ENCODE data around the gene BCL2L1. TPM values are rescaled to one million over a fixed set of nuclear protein-coding genes. Genes with fewer than 3 reads are reported as not detected.
"Not testable (repeated sequence)": the region's sequence is repeated elsewhere in the genome, so short reads cannot be mapped to it uniquely, and the experiment has no call there.

Gene BCL2L1
- polyA plus RNA-seq, 3 donors, result 71.6 to 82.0 (median 81.4) TPM

DNA sequence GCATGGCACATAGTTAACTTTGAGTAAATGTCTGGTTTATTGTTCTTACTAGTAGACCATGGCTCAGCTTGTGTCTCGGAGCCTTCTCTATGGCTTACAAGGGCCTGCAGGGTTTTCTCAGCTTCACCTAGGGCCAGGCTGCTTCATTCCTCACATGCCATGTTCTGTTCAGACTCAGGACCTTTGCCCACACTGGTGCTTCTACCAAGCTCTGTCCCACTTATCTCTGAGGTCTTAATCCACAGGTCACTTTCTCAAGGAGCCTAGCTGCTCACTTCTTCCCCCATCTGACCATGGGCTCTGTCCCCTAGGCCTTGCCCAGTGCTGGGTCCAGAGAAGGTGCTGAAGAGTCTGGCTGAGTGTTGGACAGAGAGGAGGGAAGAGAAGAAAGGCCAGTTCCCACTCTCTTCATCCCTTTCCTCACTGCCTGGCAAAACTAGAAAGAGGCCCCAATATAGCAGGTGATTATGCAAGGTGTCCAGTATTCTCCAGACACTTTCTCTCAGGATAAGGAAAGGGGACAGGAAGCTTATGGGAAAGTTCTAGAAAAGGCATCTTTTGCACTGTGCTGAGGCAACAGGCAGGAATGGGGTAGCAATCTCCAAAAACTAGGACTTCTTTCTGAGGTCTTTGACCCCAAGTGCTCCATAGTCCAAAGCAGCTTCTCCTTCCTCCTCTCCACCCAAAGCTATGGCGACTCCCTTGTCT, 45.0 kb downstream of the BCL2L1 start:
- no peak for DNase-seq (ENCODE audit: low read depth in 3 of 3, low spot score in 2 of 3)

DNA sequence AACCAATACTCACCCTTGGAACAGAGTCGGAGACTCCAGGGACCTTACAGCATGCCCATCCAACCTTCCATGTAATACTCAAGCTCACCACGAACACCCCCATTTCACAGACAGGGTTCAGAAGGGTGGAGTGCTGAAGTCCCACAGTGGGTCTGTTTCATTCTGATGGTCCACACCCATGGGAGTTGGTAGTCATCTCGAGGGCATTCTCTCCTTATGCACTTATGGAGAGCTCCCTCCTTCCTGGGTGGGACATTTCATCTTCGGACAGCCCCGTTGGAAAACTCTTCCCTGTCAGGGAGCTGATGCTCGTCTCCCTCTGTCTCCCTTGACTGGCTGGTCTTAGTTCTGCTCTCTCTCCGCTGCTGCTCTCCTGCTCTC, 46.1 kb downstream of the BCL2L1 start:
- no peak for DNase-seq (ENCODE audit: low read depth in 3 of 3, low spot score in 2 of 3)

DNA sequence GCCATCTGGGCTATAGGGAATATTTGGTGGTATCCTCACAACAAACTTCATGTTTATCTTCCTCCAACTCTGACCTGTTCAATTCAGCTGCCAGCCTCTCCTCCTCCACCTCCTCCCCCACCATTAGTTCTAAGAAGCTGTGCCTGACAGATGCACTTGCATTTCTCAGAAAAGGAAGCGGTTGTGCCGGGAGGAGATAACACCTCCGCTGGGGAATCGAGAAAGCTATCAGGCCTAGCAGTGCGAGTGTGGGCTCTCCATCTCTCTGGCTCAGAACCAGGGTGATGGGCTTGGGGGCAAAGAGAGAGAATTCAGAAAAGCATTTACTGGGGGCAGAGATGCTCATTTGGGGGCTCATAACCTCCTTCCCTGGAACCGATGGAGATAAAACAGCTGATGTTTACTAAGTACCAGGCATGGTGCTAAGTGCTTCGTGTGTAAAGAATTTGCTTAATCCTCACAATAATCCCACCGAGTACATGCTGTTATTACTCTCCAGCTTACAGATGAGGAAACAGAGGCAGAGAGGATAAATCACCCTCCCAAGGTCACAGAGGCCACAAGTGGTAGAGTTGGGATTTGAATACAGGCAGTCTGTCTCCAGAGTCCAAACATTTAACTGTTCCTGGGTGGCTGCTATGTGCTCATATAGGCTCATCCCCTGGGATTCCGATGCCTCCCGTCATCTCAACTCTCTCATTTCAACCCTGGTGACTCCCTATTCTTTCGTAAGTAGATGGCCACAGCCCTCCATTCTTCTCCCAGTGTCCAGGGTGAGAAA, 46.6 kb downstream of the BCL2L1 start:
- DNase-seq (ENCODE audit: low read depth in 3 of 3, low spot score in 2 of 3), result no peak

DNA sequence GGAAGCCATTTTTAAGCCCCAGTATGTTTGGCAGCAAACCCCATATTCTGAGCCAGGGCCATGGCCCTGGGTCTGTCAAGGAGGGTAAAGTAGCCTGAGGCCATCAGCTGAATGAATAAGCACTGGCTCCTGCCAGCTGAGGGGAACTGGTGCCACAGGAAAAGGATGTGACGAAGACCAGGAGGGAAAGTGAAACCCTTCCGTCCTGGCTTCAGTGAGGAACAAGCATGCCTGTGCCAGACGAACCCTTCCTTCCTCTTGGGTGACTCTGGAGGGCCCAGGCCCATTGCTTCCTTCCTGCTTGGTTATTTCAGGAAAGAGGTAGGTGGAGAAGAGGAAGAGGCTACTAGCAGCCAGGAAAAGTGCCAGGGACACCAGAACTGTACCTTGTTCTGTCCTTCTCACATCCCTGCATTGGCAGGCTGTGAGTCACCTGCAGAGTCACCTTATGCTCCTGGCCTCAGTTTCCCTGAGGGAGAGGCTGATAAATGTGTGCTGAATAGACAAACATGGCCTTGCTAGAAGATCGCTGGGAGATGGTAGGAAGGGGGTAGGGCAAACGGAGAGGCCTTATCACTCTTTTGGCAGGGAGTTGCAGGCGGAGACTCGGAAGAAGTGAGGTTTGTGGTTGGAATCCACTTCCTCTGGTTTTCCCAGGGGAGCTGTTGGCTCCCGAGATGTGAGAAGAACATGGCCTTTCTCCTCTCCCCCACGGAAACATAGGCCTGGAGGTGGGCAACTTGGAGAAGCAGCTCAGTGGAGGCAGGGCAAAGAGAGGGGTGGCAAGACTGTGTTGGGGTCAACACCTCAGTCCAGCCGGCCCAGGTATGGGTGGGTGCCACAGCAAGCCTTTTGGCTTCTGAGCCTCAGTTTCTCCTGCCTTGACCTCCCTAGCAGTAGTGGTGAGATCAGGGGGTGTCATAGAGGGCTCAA, 47.5 kb downstream of the BCL2L1 start:
- DNase-seq (ENCODE audit: low read depth in 3 of 3, low spot score in 2 of 3), result no peak

DNA sequence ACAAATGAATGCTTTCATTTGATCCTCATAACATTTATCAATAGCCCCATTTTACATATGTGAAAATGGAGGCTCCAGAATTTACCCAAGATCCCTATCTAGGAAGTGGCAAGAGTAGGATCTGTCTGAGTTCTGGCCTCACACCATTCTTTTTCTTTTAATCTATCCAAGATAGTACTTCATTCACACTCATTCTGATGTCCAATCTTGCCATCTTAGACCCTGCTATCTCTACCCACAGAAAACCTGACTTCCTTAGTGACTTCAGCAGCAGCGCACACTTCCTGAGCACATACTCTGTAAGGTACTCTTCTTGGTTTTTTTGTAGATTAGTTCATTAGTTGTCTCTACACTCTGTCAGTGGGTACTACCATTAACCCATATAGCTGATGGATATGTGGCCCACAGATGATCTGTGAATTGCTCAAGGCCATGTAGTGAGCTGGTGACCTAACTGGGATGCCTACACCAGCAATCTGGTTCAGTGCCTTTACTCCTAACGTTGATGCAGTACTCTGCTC, 48.7 kb downstream of the BCL2L1 start:
- DNase-seq (ENCODE audit: low read depth in 3 of 3, low spot score in 2 of 3), result no peak

DNA sequence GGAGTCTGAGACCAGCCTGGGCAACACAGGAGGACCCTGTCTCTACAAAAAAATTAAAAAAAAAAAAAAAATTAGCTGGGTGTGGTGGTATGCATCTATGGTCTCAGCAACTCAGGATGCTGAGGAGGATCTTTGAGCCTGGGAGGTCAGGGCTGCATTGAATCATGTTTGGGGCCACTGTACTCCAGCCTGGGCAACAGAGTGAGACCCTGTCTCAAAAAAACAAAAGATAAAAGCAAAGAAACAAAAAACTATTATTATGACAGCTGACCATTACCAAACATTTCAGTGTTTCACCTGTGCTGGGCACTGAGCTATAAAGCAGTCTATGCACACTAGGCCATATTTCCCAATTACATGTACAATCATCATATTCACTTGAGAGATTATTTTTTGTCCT, 49.2 kb downstream of the BCL2L1 start:
- DNase-seq (ENCODE audit: low read depth in 3 of 3, low spot score in 2 of 3), result no peak

DNA sequence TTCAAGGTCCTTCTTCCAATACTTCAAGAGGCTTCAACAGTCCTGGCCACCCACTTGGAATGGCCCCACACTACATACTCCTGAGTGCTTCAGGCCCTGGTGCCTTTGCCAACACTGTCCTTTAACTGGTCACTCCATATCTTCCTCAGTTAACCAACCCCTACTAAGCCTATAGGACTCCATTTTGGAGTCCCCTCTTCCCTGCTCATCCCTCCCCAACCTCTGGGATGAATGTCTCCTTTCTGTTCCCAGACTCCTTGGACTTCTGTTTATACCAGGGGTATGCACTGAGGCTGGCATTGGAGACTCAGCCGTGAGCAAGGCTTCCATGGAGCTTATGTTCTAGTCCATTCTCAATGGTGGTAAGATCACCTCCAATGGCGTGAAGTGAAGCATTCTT, 51.3 kb downstream of the BCL2L1 start:
- DNase-seq (ENCODE audit: low read depth in 3 of 3, low spot score in 2 of 3), result no peak

DNA sequence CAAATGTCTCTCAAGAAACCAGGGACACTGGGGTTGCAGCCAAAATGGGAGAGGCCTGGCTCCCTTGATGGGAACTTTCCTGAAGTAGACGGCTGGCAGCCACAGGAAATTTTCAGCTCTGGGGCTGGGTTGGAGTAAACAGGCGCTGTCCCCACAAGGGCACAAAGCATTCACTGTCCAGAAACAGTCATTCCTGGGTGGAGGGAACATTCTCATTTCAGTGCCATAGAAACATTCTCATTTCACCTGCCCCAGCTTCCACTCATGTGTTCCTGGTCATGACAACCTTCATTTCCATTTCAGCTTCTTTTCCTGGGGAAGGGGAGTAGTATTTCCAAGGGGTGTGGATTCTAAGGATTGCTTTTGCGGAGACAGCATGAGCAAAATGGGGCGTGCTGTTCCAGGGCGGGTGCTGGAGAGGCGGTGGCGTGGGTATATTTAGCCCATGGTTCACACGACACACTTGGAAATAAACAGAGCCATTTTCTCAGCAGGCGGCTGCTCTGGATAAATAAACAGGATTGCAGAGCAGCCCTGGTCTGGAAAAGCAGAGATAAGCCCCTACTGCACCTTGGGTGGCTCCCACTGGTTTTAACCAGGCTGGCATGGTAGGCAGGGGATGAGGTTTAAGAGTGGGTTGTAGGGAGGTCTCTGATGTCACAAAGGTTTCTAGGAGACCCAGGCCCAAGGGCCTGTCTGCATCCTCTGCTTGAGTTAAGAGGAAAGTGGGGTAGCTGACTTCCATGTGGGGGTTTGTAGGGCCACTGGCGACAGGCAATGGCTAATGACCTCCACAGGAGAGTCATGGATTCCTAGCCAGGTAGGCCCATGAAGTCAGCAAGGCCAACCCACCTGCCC, 52.1 kb downstream of the BCL2L1 start:
- DNase-seq (ENCODE audit: low read depth in 3 of 3, low spot score in 2 of 3), result no peak

DNA sequence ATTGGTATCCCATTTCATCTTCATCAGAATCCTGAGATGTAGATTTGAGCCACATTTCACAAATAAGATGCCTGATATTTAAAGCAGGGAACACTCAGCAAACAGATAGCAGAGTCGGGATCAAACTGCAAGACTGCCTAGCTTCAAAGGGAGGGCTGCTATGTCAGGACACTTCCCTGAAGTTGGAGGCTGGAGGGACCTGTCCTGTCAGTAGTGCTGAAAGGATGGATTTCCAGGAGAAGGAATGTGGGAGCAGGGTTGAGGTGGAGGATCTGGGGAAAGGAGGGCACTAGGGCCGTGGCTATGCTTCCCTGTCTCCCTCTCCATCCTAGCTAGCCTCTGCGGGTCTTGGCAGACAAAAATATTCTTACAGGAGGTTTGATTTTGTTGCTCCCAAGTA, 52.8 kb downstream of the BCL2L1 start:
- no peak for DNase-seq (ENCODE audit: low read depth in 3 of 3, low spot score in 2 of 3)

DNA sequence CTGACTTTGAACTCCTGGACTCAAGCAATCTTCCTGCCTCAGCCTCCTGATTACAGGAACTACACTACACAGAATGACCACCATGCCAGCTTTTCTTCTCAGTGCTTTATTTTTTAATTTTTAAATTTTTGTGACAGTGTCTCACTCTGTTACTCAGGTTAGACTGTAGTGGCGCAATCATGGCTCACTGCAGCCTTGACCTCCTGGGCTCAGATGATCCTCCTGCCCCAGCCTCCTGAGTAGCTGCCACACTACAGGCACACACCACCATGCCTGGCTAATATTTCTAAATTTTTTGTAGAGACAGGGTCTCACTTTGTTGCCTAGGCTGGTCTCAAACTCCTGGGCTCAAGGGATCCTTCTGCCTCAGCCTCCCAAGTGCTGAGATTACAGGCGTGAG, 53.7 kb downstream of the BCL2L1 start:
- DNase-seq (ENCODE audit: low read depth in 3 of 3, low spot score in 2 of 3), result not testable (repeated sequence)

DNA sequence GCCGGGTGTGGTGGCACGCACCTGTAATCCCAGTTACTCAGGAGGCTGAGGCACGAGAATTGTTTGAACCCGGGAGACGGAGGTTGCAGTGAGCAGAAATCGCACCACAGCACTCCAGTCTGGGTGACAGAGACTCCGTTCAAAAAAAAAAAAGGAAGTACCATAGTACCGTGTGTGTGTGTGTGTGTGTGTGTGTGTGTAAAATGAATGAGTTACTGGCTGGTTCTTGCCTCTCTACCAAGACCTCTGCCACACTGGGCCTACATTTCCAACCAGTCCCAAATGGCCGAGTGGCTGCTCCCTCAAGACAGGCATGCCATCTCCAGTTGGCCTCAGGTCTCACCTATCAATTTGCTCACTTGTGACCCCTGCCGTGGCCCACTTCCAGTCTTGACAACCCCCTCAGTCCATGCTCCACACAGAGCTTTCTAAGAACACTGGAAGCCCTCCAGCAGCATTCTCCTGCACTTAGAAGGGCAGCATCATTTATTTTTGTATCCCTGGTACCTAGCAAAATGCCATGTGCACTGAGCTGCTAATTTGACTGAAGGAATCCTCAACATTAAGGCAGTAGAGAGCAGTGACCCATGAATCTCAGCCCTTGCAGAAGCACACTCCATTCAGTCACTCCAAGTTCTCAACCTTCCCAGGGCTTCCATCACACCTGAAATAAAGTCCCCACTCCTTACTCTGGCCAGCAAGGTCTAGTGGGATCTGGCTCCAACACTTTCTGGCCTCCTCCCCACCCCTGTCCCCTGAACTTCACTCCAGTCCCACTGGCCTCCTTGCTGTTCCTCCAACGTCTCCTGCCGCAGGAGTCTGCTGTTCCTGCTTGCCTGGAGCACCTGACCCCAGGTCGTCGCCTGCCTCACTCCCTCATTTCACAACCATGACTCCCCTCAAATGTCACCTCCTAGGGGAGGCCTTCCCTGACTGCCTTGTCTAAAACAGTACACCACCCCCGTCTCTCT, 55.1 kb downstream of the BCL2L1 start:
- no peak for DNase-seq (ENCODE audit: low read depth in 3 of 3, low spot score in 2 of 3)

DNA sequence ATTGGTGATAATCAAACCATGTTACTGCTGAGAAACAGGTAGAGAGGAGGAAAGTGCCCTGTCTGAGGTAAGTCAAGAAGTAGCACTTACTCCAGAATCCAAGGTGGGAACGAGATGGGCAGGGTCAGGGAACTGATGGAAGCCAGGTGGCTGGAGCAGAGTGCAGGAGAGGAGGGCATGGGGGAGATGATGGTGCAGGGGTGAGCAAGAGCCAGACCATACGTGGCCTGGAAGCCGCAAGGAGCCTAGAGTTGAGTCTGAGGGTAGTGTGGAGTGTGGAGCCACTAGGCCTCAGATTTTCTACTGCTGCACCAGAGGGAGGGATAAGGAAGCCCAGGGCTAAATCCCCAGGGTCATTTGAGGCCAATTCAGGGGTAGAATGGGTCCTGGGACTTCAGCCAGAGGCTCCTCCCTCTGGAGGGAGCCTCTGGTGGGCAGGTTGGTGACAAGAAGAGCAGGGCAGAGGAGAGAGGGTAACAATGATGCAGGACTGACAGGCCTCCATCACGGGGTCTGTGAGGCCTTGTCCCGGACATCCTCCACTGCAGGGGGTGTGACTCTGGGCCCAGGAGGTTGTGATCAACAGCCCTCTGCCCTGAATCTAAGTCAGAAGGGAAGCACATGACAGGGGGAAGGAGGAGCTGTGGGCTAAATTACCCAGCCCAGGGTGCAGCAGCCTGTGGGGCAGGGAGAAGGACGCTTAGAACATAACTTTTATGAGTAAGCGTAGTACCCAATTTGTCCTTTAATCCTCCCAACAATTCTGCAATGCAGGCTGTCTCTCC, 56.2 kb downstream of the BCL2L1 start:
- no peak for DNase-seq (ENCODE audit: low read depth in 3 of 3, low spot score in 2 of 3)

DNA sequence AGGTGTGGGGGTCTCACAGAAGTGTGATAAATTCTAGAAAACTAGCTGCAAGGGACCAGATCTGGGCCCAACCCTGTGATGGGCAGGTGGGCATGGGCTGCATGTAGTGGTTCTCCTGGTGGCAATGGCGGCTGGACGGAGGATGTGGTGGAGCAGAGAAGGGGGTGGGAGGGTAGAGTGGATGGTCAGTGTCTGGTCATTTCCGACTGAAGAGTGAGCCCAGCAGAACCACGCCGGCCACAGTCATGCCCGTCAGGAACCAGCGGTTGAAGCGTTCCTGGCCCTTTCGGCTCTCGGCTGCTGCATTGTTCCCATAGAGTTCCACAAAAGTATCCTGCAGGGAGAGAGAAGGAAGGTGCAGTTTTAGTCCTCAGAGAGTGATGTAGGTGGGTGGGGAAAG, 56.9 kb downstream of the BCL2L1 start:
- DNase-seq (ENCODE audit: low read depth in 3 of 3, low spot score in 2 of 3), result no peak

DNA sequence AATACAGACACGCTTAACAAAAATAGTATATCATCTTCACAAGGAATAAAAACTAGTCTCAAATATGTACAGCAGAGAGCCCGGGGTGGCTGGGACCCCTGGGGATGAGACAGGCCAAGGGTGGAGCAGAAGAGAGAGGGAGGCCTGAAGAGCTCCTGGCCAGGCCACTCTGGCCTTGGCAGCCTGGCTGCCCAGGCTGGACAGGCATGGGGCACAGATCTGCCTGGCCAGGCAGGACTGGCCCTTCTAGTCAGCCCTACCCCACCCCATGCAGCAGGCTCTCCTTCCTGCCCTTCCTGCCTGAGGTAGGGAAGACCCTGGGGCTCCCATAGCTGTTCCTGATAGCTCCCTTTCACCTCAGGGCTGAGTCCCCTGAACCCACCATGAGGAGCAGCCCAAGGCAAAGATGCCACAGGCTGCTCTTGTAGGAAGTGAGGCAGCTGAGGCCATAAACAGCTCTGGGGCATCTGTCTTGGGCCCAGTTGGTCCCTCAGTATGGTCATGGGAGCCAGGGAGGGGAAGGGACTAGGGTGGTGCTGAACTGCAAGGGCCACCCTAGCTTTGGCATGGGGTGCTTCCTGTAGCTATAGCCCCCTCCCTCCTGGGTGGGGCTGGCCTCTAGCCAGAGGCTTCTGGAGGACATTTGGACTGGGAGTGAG, 57.8 kb downstream of the BCL2L1 start:
- DNase-seq (ENCODE audit: low read depth in 3 of 3, low spot score in 2 of 3), result no peak

DNA sequence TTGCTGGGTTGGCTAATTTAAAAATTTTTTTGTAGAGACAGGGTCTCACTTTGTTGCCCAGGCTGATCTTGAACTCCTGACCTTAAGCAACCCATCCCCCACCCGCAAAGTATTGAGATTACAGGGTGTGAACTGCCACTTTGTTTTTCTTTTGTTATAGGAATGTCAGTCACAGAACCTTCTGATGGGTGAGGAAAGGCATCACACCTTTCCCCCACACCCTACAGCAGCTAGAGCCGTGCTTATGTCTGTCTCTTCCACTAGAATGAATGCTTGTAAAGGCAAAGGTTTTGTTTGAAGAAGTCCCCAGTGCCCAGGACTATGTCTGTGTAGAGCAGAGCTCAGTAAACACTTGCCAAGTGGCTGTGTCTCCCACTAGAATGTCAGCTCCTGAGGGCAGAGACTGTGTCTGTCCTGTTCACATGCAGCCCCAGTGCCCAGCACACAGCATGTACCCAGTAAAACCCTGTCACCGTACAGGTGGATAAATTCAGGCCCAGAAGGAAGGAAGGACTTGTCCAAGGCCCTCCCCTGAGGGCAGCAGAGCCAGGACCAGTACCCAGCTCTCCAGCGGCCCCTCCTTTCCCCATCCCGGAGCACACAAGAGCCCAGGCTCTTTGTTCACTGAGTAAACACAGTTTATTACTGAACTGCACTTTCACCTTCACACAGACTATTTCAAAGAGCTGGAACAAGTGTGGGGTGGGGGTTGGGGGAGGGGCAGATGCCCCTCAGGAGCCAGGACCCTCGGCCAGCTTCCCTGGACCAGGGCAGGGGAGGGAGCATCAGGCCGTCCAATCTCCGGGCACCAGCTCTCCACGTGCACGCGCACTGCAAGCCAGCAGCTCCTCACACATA, 58.6 kb downstream of the BCL2L1 start:
- no peak for DNase-seq (ENCODE audit: low read depth in 3 of 3, low spot score in 2 of 3)

DNA sequence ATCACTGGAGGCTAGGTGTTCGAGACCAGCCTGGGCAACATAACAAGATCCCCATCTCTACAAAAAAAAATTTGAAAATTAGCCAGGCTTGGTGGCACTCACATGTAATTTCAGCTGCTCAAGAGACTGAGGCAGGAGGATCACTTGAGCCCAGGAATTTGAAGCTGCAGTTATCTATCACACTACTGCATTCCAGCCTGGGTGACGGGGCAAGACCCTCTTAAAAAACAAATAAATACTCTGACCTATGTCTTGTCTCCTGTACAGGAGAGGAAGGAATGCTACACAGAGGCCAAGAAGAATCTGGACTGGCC, 59.2 kb downstream of the BCL2L1 start:
- DNase-seq (ENCODE audit: low read depth in 3 of 3, low spot score in 2 of 3), result no peak

DNA sequence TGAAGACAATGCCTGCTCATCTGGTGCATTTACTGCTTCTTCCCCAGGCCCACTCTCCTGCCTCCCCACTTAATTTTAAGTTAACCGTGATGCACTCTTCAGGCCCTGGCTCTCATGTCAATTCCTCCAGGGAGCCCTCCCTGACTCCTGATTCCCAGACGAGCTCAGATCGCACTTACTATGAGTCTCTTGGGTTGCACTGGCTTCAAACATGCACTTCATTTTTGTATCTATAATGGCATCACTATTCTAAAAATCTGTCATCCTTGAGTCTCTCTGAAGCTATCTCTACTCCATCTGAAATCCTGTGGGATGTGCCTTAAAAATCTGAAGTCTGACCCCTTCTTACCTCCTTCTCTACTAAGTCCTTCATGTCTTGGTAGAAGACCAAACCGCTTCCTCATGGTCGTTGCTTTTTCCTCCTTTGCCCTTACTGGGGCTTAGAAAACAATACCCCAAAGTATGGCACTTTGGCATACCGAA, 60.3 kb downstream of the BCL2L1 start:
- no peak for DNase-seq (ENCODE audit: low read depth in 3 of 3, low spot score in 2 of 3)
